Measurements from ENCODE around the gene CAB39L. TPM values are rescaled to one million over a fixed set of nuclear protein-coding genes. Genes with fewer than 3 reads are reported as not detected.

The CAB39L gene
- total RNA-seq, 1 experiment from 2014 or later, result 17.5 TPM

- DNase-seq (ENCODE audit: low spot score), result no peak
Measured at GRCh38 chr13:49400755-49401659, 42.9 kb downstream of the CAB39L start.

GRCh38 chr13:49399801-49400472 lies 43.9 kb downstream of the CAB39L start:
- no peak for DNase-seq (ENCODE audit: low spot score)

GRCh38 chr13:49395878-49396380 lies 47.9 kb downstream of the CAB39L start:
- DNase-seq (ENCODE audit: low spot score), result no peak

DNA sequence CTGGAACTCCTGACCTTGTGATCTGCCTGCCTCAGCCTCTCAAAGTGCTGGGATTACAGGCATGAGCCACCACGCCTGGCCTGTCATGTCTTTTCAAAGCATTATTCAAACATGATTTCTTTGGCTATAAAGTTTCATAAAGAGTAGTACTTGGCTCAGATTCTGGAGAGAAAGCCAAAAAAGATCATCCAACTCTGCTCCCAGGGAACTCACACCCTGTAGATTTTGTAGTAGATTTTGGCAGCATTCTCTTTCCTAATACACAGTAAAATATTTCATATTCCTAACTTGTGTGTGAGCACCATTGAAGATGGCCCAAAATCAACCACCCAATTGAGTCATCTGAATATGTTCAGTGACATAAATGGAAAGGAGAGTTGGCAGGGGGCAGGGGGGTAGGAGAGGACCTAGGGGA lies 48.4 kb downstream of the CAB39L start:
- no peak for DNase-seq (ENCODE audit: low spot score)

- DNase-seq (ENCODE audit: low spot score), result no peak
Measured at GRCh38 chr13:49388091-49388635, 55.7 kb downstream of the CAB39L start.

DNA sequence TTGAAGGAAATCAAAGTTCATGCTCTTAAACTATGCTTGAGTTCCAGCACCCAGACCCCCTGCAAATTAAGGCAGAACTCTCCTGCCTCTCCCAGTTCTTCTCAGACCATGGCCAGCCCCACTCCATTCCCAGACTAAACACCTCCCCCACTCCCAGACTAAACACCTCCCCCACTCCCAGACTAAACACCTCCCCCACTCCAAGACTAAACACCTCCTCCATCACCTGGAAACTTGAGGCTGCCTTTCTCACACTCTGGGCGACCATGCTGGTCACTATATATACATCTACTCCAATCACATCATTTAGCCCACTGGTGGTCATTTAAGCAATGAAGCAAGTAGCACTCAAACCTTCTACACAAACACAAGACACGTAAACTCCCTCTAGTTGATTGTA lies 57.2 kb downstream of the CAB39L start:
- no peak for DNase-seq (ENCODE audit: low spot score)

- DNase-seq (ENCODE audit: low spot score), result no peak
Measured at GRCh38 chr13:49376121-49376520, 67.7 kb downstream of the CAB39L start.

- peak; percentile 25 for DNase-seq (ENCODE audit: low spot score)
Measured at GRCh38 chr13:49374585-49375290, 69.1 kb downstream of the CAB39L start.

- DNase-seq (ENCODE audit: low spot score), result no peak
Measured at GRCh38 chr13:49373716-49374115, 70.1 kb downstream of the CAB39L start.

DNA sequence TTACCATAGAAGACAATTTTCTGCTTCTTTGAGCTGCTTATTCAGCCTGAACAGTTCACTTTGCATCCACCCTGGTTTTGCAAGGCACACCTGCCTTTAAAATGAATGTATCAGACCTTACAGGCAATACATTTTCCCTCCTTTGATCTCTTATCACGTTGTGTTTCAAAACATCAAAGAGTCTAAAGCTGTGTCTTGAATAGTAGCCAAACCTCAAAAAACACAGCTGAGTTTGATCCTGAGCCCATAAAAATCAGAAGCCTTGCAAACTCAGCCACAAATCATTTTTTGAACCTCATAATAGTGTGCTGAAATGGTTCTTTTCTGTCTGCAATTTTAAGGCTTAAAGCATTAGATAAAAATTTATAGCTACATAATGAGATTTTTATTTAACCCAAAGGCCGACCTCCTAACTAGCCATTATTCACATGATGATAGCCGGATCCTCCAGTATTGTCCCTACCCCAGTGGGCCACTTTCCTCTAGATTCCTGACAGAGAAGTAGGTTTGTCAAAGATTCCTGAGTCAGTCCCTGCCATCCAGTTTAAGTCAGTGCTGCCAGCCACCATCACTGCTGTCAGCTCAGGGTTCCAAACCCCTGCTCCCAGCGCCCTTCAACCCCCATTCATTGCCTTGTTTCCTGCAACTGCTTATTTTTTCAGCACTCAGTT lies 71.8 kb downstream of the CAB39L start:
- peak; percentile 36 for DNase-seq (ENCODE audit: low spot score)

GRCh38 chr13:49370371-49370770 lies 73.5 kb downstream of the CAB39L start:
- no peak for DNase-seq (ENCODE audit: low spot score)

DNA sequence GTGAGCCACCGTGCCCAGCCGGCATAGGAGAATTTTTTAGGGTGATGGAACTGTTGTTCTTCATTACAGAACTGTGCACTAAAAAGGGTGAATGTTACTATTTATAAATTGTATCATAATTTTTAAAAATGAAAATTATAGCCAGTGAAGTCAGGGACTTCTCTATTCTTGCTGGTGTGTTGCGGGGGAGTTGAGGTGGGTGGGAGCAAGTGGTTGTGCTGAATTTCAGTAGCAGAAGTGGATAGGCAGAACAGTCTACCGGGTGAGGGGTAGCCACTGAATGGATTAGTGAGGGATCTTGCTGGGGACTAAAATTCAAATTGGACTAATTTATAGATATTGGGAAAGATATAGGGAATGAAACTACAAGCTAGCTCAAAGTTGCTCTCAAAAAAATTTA lies 74.0 kb downstream of the CAB39L start:
- DNase-seq (ENCODE audit: low spot score), result no peak

GRCh38 chr13:49368688-49369087 lies 75.2 kb downstream of the CAB39L start:
- DNase-seq (ENCODE audit: low spot score), result no peak

DNA sequence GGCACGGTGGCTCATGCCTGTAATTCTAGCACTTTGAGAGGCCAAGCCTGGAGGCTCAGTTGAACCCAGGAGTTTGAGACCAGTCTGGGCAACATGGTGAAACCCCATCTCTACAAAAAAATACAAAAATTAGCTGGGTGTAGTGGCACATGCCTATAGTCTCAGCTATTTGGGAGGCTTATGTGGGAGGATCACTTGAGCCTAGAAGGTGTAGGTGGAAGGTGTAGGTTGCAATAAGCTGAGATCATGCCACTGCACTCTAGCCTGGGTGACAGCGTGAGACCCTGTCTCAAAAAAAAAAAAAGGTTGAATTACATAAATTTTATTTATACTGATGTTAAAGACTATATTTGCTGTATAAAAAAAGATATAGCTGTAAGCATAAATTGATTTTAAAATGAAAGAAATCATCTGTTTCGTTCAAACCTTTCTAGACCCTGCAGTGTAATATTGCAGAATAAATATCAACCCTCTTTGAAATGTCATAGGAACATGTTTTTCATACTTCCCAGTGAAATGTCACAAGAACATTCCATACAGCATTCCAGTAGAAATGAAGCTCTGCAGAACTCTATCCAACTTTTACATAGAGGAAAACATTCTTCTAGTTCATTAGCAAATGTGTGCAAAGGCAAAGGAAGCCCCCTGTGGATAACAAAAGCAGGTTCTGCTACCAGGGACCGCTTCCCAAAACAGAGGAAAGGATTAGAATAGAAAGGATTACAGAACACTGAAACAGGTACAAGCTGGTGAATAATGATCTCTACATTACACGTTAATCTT lies 76.0 kb downstream of the CAB39L start:
- no peak for DNase-seq (ENCODE audit: low spot score)

GRCh38 chr13:49366841-49367240 lies 77.0 kb downstream of the CAB39L start:
- no peak for DNase-seq (ENCODE audit: low spot score)

DNA sequence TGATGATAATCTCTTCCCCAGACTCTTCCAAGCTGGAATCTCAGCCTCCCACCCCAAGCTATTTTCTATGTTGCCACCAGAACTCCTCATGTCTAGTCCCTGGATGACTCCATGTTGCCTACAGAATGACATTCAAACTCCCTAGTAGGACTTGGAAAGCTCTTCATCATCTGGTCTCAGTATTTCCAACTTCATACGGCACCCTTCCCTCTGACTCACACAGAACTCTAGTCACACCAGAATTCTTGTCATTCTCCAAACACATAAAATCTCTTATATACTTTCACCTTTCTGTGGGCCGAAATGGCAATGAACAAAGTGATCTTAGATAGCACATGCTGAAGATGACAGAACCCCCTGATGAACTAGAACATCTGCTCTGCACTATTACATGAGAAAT lies 86.2 kb downstream of the CAB39L start:
- DNase-seq (ENCODE audit: low spot score), result peak; percentile 35

- peak; percentile 54 for DNase-seq (ENCODE audit: low spot score)
Measured at GRCh38 chr13:49356223-49356622, 87.6 kb downstream of the CAB39L start.

DNA sequence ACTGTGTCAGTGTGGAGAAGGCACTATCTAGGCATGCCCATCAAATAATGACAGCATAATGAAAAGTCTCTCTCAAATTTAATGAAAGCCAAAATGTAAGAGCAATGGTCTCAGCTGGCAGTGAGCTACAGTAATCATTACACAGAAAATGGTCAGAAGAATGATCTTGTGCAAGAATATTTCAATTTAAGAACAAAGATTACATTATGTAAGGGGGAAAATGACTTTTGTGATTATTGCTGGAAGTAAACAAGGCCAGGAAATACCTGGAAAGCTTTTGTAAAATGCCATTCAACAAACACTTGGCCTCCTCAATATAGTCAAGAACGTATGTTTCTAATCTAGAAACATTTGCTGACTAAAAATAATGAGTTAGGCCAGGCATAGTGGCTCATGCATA lies 89.1 kb downstream of the CAB39L start:
- no peak for DNase-seq (ENCODE audit: low spot score)

GRCh38 chr13:49353908-49354307 lies 90.0 kb downstream of the CAB39L start:
- DNase-seq (ENCODE audit: low spot score), result no peak

DNA sequence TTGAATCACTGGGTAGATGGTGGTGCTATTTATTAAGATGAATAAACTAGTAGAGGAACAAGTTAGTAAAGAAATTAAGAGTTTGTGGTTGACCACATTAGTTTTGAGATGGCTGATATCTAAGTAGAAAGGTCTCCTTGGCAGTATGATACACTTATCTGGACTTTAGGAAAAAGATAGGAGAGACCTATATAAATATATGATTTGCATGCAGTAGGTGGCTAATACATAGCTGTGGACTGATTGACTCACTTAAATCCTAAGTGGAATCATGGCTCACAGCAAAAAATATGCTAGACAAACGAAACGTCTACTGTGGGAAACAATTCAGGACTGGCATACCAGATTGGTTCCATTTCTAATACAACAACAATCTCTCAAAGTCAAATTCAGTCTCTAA lies 92.0 kb downstream of the CAB39L start:
- no peak for DNase-seq (ENCODE audit: low spot score)

DNA sequence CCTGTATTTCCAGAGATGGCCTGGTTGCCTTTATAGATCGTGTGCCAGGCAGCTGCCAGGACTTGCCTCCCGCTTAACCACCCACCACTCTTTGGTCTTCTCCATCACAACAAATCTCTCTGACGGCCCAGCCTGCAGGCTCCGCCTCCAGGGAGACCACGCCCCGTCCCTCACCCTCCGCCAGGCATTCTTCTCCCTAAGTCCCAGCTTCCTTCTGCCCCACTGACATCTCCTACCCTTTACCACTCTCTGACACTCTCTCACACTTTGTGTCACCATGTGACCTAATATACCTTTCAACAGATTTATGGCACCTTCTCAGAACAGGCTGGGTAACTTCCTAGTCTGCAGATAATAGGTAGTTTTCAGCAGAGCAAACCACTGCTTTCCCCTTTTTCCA lies 95.1 kb downstream of the CAB39L start:
- no peak for DNase-seq (ENCODE audit: low spot score)
